SK-N-MC (cell line): ENCODE results near the gene NTNG1.

Experiments
- EZH2 ChIP-seq: fragments of 200-600 bp; sonication (generic); IDR thresholded peaks from one replicate; pipeline ENCODE4 v1.6.1; 2017; ENCODE audit warnings: antibody characterized with exemption
- POLR2AphosphoS5 ChIP-seq: IDR thresholded peaks from 2 replicates; pipeline ENCODE4 v1.6.1; 2012; ENCODE audit warnings: mild to moderate bottlenecking, low read depth, low read length, borderline replicate concordance

GRCh38 chr1:107496002-107496401, 355.2 kb downstream of the NTNG1 start:
- TF ChIP-seq EZH2 (no peak), POLR2AphosphoS5 (no peak)
